Sigmoid colon (tissue), 4 donors: Measurements from ENCODE around the gene DROSHA.

Source experiments
- CTCF ChIP-seq, 4 experiments: fragments of 450-650 bp in 3 of 4; fragments of 200-600 bp in 1 of 4; IDR thresholded peaks; one replicate each; pipeline ENCODE4 v1.5.1; 2016 to 2019; ENCODE audit warnings: antibody characterized with exemption in 4 of 4, mild to moderate bottlenecking in 3 of 4, moderate library complexity in 2 of 4
- EP300 ChIP-seq, 4 donors: sonication (generic); formaldehyde crosslinking; IDR thresholded peaks; one replicate each; pipeline ENCODE4 v1.6.1; 2017; ENCODE audit warnings: antibody characterized with exemption in 4 of 4
- POLR2A ChIP-seq, 2 donors: fragments of 450-650 bp; IDR thresholded peaks; one replicate each; pipeline ENCODE4 v1.6.1; 2016; ENCODE audit warnings: antibody characterized with exemption in 2 of 2, mild to moderate bottlenecking in 2 of 2, moderate library complexity in 2 of 2
- POLR2AphosphoS5 ChIP-seq, 4 donors: sonication (generic); formaldehyde crosslinking; IDR thresholded peaks; one replicate each; pipeline ENCODE4 v1.6.1; 2017; ENCODE audit warnings: antibody characterized with exemption in 4 of 4

DNA sequence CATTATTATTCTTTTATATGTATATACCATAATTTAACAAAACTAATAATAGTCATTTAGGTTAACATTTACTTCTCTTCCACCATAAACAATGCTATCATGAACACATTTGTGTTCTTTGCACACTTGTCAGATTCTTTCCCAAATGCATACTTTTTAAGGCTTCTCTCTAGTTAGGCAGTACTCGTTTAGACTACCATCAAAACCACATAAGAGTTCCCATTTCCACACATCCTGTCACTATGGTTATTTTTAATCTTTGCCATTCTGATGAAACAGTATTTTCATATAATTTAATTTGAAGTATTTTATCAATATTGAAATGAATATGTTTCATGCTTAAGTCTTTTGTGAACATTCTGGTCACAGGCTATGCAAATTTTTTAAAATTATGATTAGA lies 15.1 kb downstream of the DROSHA start:
- no peak for TF ChIP-seq CTCF (IDR thresholded peaks at IDR 0.05)
- TF ChIP-seq POLR2AphosphoS5 (IDR thresholded peaks at IDR 0.05): no peak
- no peak for TF ChIP-seq POLR2A (IDR thresholded peaks at IDR 0.05)
- TF ChIP-seq EP300 (IDR thresholded peaks at IDR 0.05): no peak
